ENCODE results near the gene SETD5. TPM values are rescaled to one million over a fixed set of nuclear protein-coding genes. Genes with fewer than 3 reads are reported as not detected.
A peak's percentile ranks its signal among the peaks of the same experiment; 100 is the strongest.

SETD5 gene, protein sequence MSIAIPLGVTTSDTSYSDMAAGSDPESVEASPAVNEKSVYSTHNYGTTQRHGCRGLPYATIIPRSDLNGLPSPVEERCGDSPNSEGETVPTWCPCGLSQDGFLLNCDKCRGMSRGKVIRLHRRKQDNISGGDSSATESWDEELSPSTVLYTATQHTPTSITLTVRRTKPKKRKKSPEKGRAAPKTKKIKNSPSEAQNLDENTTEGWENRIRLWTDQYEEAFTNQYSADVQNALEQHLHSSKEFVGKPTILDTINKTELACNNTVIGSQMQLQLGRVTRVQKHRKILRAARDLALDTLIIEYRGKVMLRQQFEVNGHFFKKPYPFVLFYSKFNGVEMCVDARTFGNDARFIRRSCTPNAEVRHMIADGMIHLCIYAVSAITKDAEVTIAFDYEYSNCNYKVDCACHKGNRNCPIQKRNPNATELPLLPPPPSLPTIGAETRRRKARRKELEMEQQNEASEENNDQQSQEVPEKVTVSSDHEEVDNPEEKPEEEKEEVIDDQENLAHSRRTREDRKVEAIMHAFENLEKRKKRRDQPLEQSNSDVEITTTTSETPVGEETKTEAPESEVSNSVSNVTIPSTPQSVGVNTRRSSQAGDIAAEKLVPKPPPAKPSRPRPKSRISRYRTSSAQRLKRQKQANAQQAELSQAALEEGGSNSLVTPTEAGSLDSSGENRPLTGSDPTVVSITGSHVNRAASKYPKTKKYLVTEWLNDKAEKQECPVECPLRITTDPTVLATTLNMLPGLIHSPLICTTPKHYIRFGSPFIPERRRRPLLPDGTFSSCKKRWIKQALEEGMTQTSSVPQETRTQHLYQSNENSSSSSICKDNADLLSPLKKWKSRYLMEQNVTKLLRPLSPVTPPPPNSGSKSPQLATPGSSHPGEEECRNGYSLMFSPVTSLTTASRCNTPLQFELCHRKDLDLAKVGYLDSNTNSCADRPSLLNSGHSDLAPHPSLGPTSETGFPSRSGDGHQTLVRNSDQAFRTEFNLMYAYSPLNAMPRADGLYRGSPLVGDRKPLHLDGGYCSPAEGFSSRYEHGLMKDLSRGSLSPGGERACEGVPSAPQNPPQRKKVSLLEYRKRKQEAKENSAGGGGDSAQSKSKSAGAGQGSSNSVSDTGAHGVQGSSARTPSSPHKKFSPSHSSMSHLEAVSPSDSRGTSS (N-terminal part only)
- 100 to 1,000 TPM; 261 to 289 TPM for total RNA-seq
- 232 TPM for polyA plus RNA-seq (2013, experiment 1 of 2)
- 214 TPM for polyA plus RNA-seq (2013, experiment 2 of 2)
- long read RNA-seq, experiment 1, partial matches to known transcripts: 3 of 23 reads
- long read RNA-seq, experiment 1, other reads (novel, unspliced or antisense): 20 of 23 reads
- long read RNA-seq, experiment 2, partial matches to known transcripts: 2 of 17 reads
- long read RNA-seq, experiment 2, other reads (novel, unspliced or antisense): 14 of 17 reads
- long read RNA-seq, experiment 3, full-length matches to known transcripts: 4 of 63 reads
- long read RNA-seq, experiment 3, partial matches to known transcripts: 38 of 63 reads
- long read RNA-seq, experiment 3, other reads (novel, unspliced or antisense): 21 of 63 reads
- long read RNA-seq, experiment 4, partial matches to known transcripts: 2 of 12 reads
- long read RNA-seq, experiment 4, other reads (novel, unspliced or antisense): 10 of 12 reads

GRCh38 chr3:9397332-9397905 lies at the start of gene SETD5:
TSS of gene SETD5 (plus strand) at chr3:9397615. CDS start at chr3:9428939, 31,324 bp downstream.
- H3K27ac Mint-ChIP-seq: peak within 1 kb of the TSS; percentile 99
- peak within 1 kb of the TSS; percentile 97 for H3K4me3 Mint-ChIP-seq
- Histone ChIP-seq H3K9ac (ENCODE audit: extremely low read depth, low read length, poor library complexity, severe bottlenecking) (peak within 1 kb of the TSS; percentile 98), H3K27me3 (ENCODE audit: control insufficient read depth, insufficient read depth, low read length, poor library complexity, severe bottlenecking) (no peaks in the 10 kb centered on the region), H3K27ac (ENCODE audit: low read depth, low read length) (peak within 1 kb of the TSS; percentile 99), H3K4me1 (ENCODE audit: control insufficient read depth, insufficient read depth, low read length) (peaks cover 7% of the 10 kb centered on the region), H3K36me3 (ENCODE audit: control insufficient read depth, insufficient read depth, low read length) (peaks cover 32% of the 10 kb centered on the region), H3K9me3 (ENCODE audit: control insufficient read depth, low read length) (no peaks in the 10 kb centered on the region), H3K4me3 (ENCODE audit: low read length) (peak within 1 kb of the TSS; percentile 97)
- H3K4me1 Mint-ChIP-seq: peaks cover 59% of the 10 kb centered on the region
- H3K36me3 Mint-ChIP-seq (ENCODE audit: low read depth): peaks cover 37% of the 10 kb centered on the region
- H3K27me3 Mint-ChIP-seq (ENCODE audit: insufficient read depth): no peaks in the 10 kb centered on the region
- H3K9me3 Mint-ChIP-seq: no peaks in the 10 kb centered on the region
- WGBS, 2 experiments (ENCODE audit: insufficient coverage in 1 of 2, insufficient read length in 1 of 2): 0% methylated on average over 9 to 55 of the region's 63 CpGs
- peak; percentile 99 for DNase-seq
- TF ChIP-seq, protein P1, sequence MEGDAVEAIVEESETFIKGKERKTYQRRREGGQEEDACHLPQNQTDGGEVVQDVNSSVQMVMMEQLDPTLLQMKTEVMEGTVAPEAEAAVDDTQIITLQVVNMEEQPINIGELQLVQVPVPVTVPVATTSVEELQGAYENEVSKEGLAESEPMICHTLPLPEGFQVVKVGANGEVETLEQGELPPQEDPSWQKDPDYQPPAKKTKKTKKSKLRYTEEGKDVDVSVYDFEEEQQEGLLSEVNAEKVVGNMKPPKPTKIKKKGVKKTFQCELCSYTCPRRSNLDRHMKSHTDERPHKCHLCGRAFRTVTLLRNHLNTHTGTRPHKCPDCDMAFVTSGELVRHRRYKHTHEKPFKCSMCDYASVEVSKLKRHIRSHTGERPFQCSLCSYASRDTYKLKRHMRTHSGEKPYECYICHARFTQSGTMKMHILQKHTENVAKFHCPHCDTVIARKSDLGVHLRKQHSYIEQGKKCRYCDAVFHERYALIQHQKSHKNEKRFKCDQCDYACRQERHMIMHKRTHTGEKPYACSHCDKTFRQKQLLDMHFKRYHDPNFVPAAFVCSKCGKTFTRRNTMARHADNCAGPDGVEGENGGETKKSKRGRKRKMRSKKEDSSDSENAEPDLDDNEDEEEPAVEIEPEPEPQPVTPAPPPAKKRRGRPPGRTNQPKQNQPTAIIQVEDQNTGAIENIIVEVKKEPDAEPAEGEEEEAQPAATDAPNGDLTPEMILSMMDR (conservative IDR thresholded peaks at IDR 0.05): no peak

- Mint-ChIP-seq H3K36me3 (ENCODE audit: low read depth) (no peaks in the 10 kb centered on the region), H3K9me3 (no peaks in the 10 kb centered on the region), H3K4me3 (no peak overlapping the region), H3K4me1 (peaks cover 20% of the 10 kb centered on the region), H3K27ac (no peak overlapping the region), H3K27me3 (ENCODE audit: insufficient read depth) (no peaks in the 10 kb centered on the region)
- no peaks in the 10 kb centered on the region for H3K27me3 ChIP-seq (ENCODE audit: control insufficient read depth, insufficient read depth, low read length, poor library complexity, severe bottlenecking)
- H3K9me3 ChIP-seq (ENCODE audit: control insufficient read depth, low read length): no peaks in the 10 kb centered on the region
- no peaks in the 10 kb centered on the region for H3K36me3 ChIP-seq (ENCODE audit: control insufficient read depth, insufficient read depth, low read length)
- H3K9ac ChIP-seq (ENCODE audit: extremely low read depth, low read length, poor library complexity, severe bottlenecking): no peak overlapping the region
- TF ChIP-seq, protein P1 (conservative IDR thresholded peaks at IDR 0.05): no peak
- no peak overlapping the region for H3K4me3 ChIP-seq (ENCODE audit: low read length)
- peaks cover 3% of the 10 kb centered on the region for H3K4me1 ChIP-seq (ENCODE audit: control insufficient read depth, insufficient read depth, low read length)
- no peak for DNase-seq
- H3K27ac ChIP-seq (ENCODE audit: low read depth, low read length): no peak overlapping the region
- WGBS, 2 experiments (ENCODE audit: insufficient coverage in 1 of 2, insufficient read length in 1 of 2): 78% methylated on average over 2 of the region's 2 CpGs; no CpG with 5 or more reads in 1 of the 2 experiments
These were observed 49.5 kb upstream of the SETD5 start for GRCh38 chr3:9347887-9348286.

All from endodermal cell (in vitro differentiated cells).